Hematopoietic multipotent progenitor cell treated with erythropoietin and hydrocortisone succinate and interleukin-3 and kit ligand, for 17 days (in vitro differentiated cells): Measurements from ENCODE around the gene CDK17.

Source experiments
- DNase-seq: peaks from one replicate; pipeline ENCODE4 v3.0.0-alpha.2; 2015; ENCODE audit warnings: low spot score

Gene CDK17

GRCh38 chr12:96261557-96261956 lies 138.7 kb downstream of the CDK17 start:
- DNase-seq = no peak

- no peak for DNase-seq
Observed at GRCh38 chr12:96260644-96261043, 139.6 kb downstream of the CDK17 start.

GRCh38 chr12:96260231-96260630 lies 140.0 kb downstream of the CDK17 start:
- no peak for DNase-seq

- DNase-seq = no peak
Observed at GRCh38 chr12:96258104-96258961, 141.9 kb downstream of the CDK17 start.

GRCh38 chr12:96257550-96258103 lies 142.6 kb downstream of the CDK17 start:
- no peak for DNase-seq

- DNase-seq = no peak
Observed at GRCh38 chr12:96256672-96257361, 143.4 kb downstream of the CDK17 start.

- DNase-seq = no peak
Observed at GRCh38 chr12:96255077-96255476, 145.2 kb downstream of the CDK17 start.

- no peak for DNase-seq
Observed at GRCh38 chr12:96250119-96250685, 150.0 kb downstream of the CDK17 start.

- no peak for DNase-seq
Observed at GRCh38 chr12:96249196-96250118, 150.8 kb downstream of the CDK17 start.

GRCh38 chr12:96248136-96248931 lies 151.9 kb downstream of the CDK17 start:
- no peak for DNase-seq

- DNase-seq = no peak
Observed at GRCh38 chr12:96247563-96247962, 152.7 kb downstream of the CDK17 start.

- no peak for DNase-seq
Observed at GRCh38 chr12:96246926-96247505, 153.2 kb downstream of the CDK17 start.

GRCh38 chr12:96244826-96245225 lies 155.4 kb downstream of the CDK17 start:
- no peak for DNase-seq

- no peak for DNase-seq
Observed at GRCh38 chr12:96242597-96242996, 157.6 kb downstream of the CDK17 start.

GRCh38 chr12:96241846-96242256 lies 158.4 kb downstream of the CDK17 start:
- no peak for DNase-seq

- DNase-seq = no peak
Observed at GRCh38 chr12:96241431-96241830, 158.8 kb downstream of the CDK17 start.

GRCh38 chr12:96240656-96241055 lies 159.6 kb downstream of the CDK17 start:
- DNase-seq = no peak

GRCh38 chr12:96239711-96240635 lies 160.3 kb downstream of the CDK17 start:
- no peak for DNase-seq

- no peak for DNase-seq
Observed at GRCh38 chr12:96238336-96239047, 161.7 kb downstream of the CDK17 start.
